H9 (cell line): ENCODE results near the gene UTF1. TPM values are rescaled to one million over a fixed set of nuclear protein-coding genes. Genes with fewer than 3 reads are reported as not detected.

ENCODE experiments used
- DNase-seq: peaks from one replicate; pipeline ENCODE4 v3.0.0-alpha.2; 2017
- H2AFZ ChIP-seq: one replicate; pipeline ENCODE4 v1.6.1; 2013; ENCODE audit warnings: mild to moderate bottlenecking, low read length, control low read depth, moderate library complexity
- H2AK5ac ChIP-seq: 2 replicates; pipeline ENCODE4 v1.6.1; 2013; ENCODE audit warnings: low read length, control low read depth, mixed read lengths; ENCODE audit not compliant: insufficient read length
- H2BK120ac ChIP-seq: one replicate; pipeline ENCODE4 v1.6.1; 2013; ENCODE audit warnings: low read depth, mild to moderate bottlenecking, low read length, control low read depth, inconsistent platforms; ENCODE audit not compliant: poor library complexity, severe bottlenecking
- H2BK12ac ChIP-seq: 2 replicates; pipeline ENCODE4 v1.6.1; 2013; ENCODE audit warnings: low read length, control low read depth, mixed read lengths, low read depth; ENCODE audit not compliant: insufficient read length
- H2BK15ac ChIP-seq: 2 replicates; pipeline ENCODE4 v1.6.1; 2013; ENCODE audit warnings: low read depth, low read length, control low read depth
- H2BK20ac ChIP-seq: one replicate; pipeline ENCODE4 v1.6.1; 2013; ENCODE audit warnings: low read depth, mild to moderate bottlenecking, low read length, control low read depth, inconsistent platforms; ENCODE audit not compliant: poor library complexity, severe bottlenecking
- H2BK5ac ChIP-seq: 2 replicates; pipeline ENCODE4 v1.6.1; 2013; ENCODE audit warnings: low read length, control low read depth, mixed read lengths; ENCODE audit not compliant: insufficient read length
- H3K14ac ChIP-seq: 2 replicates; pipeline ENCODE4 v1.6.1; 2013; ENCODE audit warnings: low read length, control low read depth; ENCODE audit not compliant: insufficient read depth
- H3K18ac ChIP-seq: 2 replicates; pipeline ENCODE4 v1.6.1; 2013; ENCODE audit warnings: low read depth, mild to moderate bottlenecking, mixed read lengths, low read length, control low read depth; ENCODE audit not compliant: insufficient read length
- H3K23ac ChIP-seq: 2 replicates; pipeline ENCODE4 v1.6.1; 2013; ENCODE audit warnings: low read length, control low read depth, mixed read lengths, low read depth; ENCODE audit not compliant: insufficient read length
- H3K23me2 ChIP-seq: 2 replicates; pipeline ENCODE4 v1.6.1; 2013; ENCODE audit warnings: low read depth, mild to moderate bottlenecking, mixed read lengths, low read length, control low read depth; ENCODE audit not compliant: insufficient read length, poor library complexity, severe bottlenecking
- H3K27ac ChIP-seq: 2 replicates; pipeline ENCODE4 v1.5.1; 2013; ENCODE audit warnings: low read length, control low read depth, mixed read lengths, low read depth; ENCODE audit not compliant: insufficient read length
- H3K27me3 ChIP-seq: 2 replicates; pipeline ENCODE4 v1.6.1; 2013; ENCODE audit warnings: low read length, control low read depth, inconsistent platforms; ENCODE audit not compliant: insufficient read depth
- H3K4ac ChIP-seq: 2 replicates; pipeline ENCODE4 v1.6.1; 2013; ENCODE audit warnings: low read depth, mild to moderate bottlenecking, control low read depth, inconsistent platforms, low read length, moderate library complexity
- H3K4me1 ChIP-seq: 2 replicates; pipeline ENCODE4 v1.6.1; 2013; ENCODE audit warnings: low read length, control low read depth, inconsistent platforms; ENCODE audit not compliant: insufficient read depth
- H3K4me2 ChIP-seq: 2 replicates; pipeline ENCODE4 v1.6.1; 2013; ENCODE audit warnings: low read length, control low read depth, mixed read lengths; ENCODE audit not compliant: insufficient read length, insufficient read depth
- H3K56ac ChIP-seq: 2 replicates; pipeline ENCODE4 v1.6.1; 2013; ENCODE audit warnings: low read depth, mild to moderate bottlenecking, mixed read lengths, low read length, control low read depth; ENCODE audit not compliant: insufficient read length
- H3K79me1 ChIP-seq: 2 replicates; pipeline ENCODE4 v1.6.1; 2013; ENCODE audit warnings: low read depth, mild to moderate bottlenecking, moderate library complexity, low read length, control low read depth, inconsistent platforms; ENCODE audit not compliant: insufficient read depth, poor library complexity, severe bottlenecking
- H3K79me2 ChIP-seq: 2 replicates; pipeline ENCODE4 v1.6.1; 2013; ENCODE audit warnings: low read length, control low read depth, inconsistent platforms; ENCODE audit not compliant: insufficient read depth
- H3K9ac ChIP-seq: 2 replicates; pipeline ENCODE4 v1.6.1; 2013; ENCODE audit warnings: low read length, control low read depth, mixed read lengths; ENCODE audit not compliant: insufficient read length; ENCODE audit errors: extremely low read depth
- H3K9me3 ChIP-seq: one replicate; pipeline ENCODE4 v1.6.1; 2013; ENCODE audit warnings: low read depth, low read length, inconsistent platforms; ENCODE audit not compliant: control insufficient read depth
- H3T11ph ChIP-seq: one replicate; pipeline ENCODE4 v1.6.1; 2013; ENCODE audit warnings: mild to moderate bottlenecking, low read length, control low read depth, inconsistent platforms
- H4K20me1 ChIP-seq: one replicate; pipeline ENCODE4 v1.6.1; 2013; ENCODE audit not compliant: control insufficient read depth, insufficient read length, insufficient read depth
- H4K5ac ChIP-seq: 2 replicates; pipeline ENCODE4 v1.6.1; 2013; ENCODE audit warnings: low read depth, mild to moderate bottlenecking, mixed read lengths, low read length, control low read depth; ENCODE audit not compliant: insufficient read length
- H4K8ac ChIP-seq: replicated peaks from 2 replicates; pipeline ENCODE4 v1.6.1; 2013; ENCODE audit warnings: low read length, control low read depth, mixed read lengths, low read depth; ENCODE audit not compliant: insufficient read length
- H4K91ac ChIP-seq: 2 replicates; pipeline ENCODE4 v1.6.1; 2013; ENCODE audit warnings: low read depth, mild to moderate bottlenecking, moderate library complexity, mixed read lengths, low read length, control low read depth; ENCODE audit not compliant: insufficient read length
- H3K27ac Mint-ChIP-seq, 3 experiments: 2 replicates in 2 of 3; 3 replicates in 1 of 3; pipeline ENCODE4 v1.8.0; 2020 to 2021; ENCODE audit warnings: mixed read lengths in 3 of 3, mild to moderate bottlenecking in 1 of 3, moderate library complexity in 1 of 3
- H3K27me3 Mint-ChIP-seq: 2 replicates; pipeline ENCODE4 v1.8.0; 2021; ENCODE audit warnings: low read depth, mild to moderate bottlenecking, moderate library complexity, mixed read lengths
- H3K36me3 Mint-ChIP-seq, 3 experiments: 2 replicates in 2 of 3; 3 replicates in 1 of 3; pipeline ENCODE4 v1.8.0; 2020 to 2021; ENCODE audit warnings: low read depth in 3 of 3, mixed read lengths in 3 of 3; ENCODE audit not compliant: insufficient read depth in 1 of 3
- H3K4me1 Mint-ChIP-seq, 2 experiments: 2 replicates each; pipeline ENCODE4 v1.8.0; 2020; ENCODE audit warnings: mixed read lengths in 2 of 2
- H3K4me3 Mint-ChIP-seq, 2 experiments: 2 replicates in 1 of 2; 3 replicates in 1 of 2; pipeline ENCODE4 v1.8.0; 2020 to 2021; ENCODE audit warnings: mild to moderate bottlenecking in 2 of 2, mixed read lengths in 2 of 2, moderate library complexity in 1 of 2
- H3K9me3 Mint-ChIP-seq, 2 experiments: 2 replicates in 1 of 2; 3 replicates in 1 of 2; pipeline ENCODE4 v1.8.0; 2020; ENCODE audit warnings: mild to moderate bottlenecking in 2 of 2, mixed read lengths in 2 of 2, moderate library complexity in 1 of 2
- CTCF ChIP-seq: fragments of 200-600 bp; sonication (generic); conservative IDR thresholded peaks from 3 replicates; pipeline ENCODE4 v1.8.0; 2021; ENCODE audit warnings: antibody characterized with exemption, mild to moderate bottlenecking
- WGBS: extraction: QIAGEN DNeasy Blood & Tissue Kit; methylation state at CpG from one replicate; pipeline ENCODE4 v1.1.7; 2013; ENCODE audit warnings: missing lambda C conversion rate, low lambda C conversion rate, mixed read lengths; ENCODE audit not compliant: insufficient read length; ENCODE audit errors: extremely low coverage; 5-methylcytosine and 5-hydroxymethylcytosine counted together
- total RNA-seq: library from RNA; stranded (reverse); gene quantifications from 2 replicates; pipeline ENCODE4 v1.2.1, GENCODE V29; 2021

The UTF1 gene
- total RNA-seq, 1 experiment from 2014 or later = 31.5 TPM

GRCh38 chr10:133237241-133237587, 7.2 kb downstream of the UTF1 start:
- Histone ChIP-seq H3K79me2 (no peaks in the 10 kb centered on the region), H3T11ph (no peak overlapping the region), H2BK20ac (no peak overlapping the region), H3K14ac (peak overlapping the region; percentile 24; the same call in 1 of the 2 replicates), H3K23me2 (peaks cover 14% of the 10 kb centered on the region), H4K5ac (no peak overlapping the region), H4K8ac (no peak overlapping the region), H3K9ac (no peak overlapping the region), H2BK12ac (no peak overlapping the region), H3K27me3 (peaks cover 14% of the 10 kb centered on the region; the same call in 1 of the 2 replicates), H3K18ac (peak overlapping the region; percentile 18), H3K79me1 (no peaks in the 10 kb centered on the region), H3K4ac (no peak overlapping the region), H3K4me2 (peak overlapping the region; percentile 27), H2BK5ac (no peak overlapping the region), H2AFZ (no peak overlapping the region), H3K27ac (no peak overlapping the region), H2BK15ac (no peak overlapping the region), H2AK5ac (no peak overlapping the region), H4K20me1 (no peaks in the 10 kb centered on the region), H2BK120ac (no peak overlapping the region), H4K91ac (no peak overlapping the region), H3K9me3 (no peaks in the 10 kb centered on the region), H3K4me1 (no peaks in the 10 kb centered on the region; the same call in 1 of the 2 replicates), H3K23ac (no peak overlapping the region), H3K56ac (no peak overlapping the region)
- DNase-seq = no peak
- no CpG with 5 or more reads among the region's 32 CpGs for WGBS
- TF ChIP-seq CTCF = no peak
- peak overlapping the region; percentile 55 to 76; a peak in 4 of 5 replicates for H3K4me3 Mint-ChIP-seq
- peaks cover 13 to 22% of the 10 kb centered on the region in 2 experiments for H3K4me1 Mint-ChIP-seq
- no peak overlapping the region for H3K27ac Mint-ChIP-seq
- H3K36me3 Mint-ChIP-seq = peaks cover 0 to 20% (median 0%) of the 10 kb centered on the region in 3 experiments; a peak in 3 of 7 replicates
- H3K27me3 Mint-ChIP-seq = peaks cover 63% of the 10 kb centered on the region
- no peaks in the 10 kb centered on the region; a peak in 1 of 5 replicates for H3K9me3 Mint-ChIP-seq
